Upper lobe of left lung (tissue), 6 donors: ENCODE measurements around the gene OGT. TPM values are rescaled to one million over a fixed set of nuclear protein-coding genes. Genes with fewer than 3 reads are reported as not detected.

Source experiments
- ATAC-seq, 2 donors: fragments of 200-7000 bp; cut with Tn5 transposase; one replicate each; pipeline ENCODE4 v1.9.1; 2022; ENCODE audit warnings: mild to moderate bottlenecking in 2 of 2, moderate library complexity in 2 of 2; ENCODE audit not compliant: low FRiP score in 2 of 2
- DNase-seq, 2 donors: peaks; one replicate each; pipeline ENCODE4 v3.0.0-alpha.2; 2019 to 2020
- H3K27ac ChIP-seq, 4 donors: fragments of 200-600 bp; sonication (generic); one replicate each; pipeline ENCODE4 v1.5.1; 2016 to 2019
- H3K27me3 ChIP-seq, 4 donors: fragments of 200-600 bp; sonication (generic); one replicate each; pipeline ENCODE4 v1.5.1; 2017 to 2019
- H3K36me3 ChIP-seq, 4 donors: fragments of 200-600 bp; sonication (generic); one replicate each; pipeline ENCODE4 v1.5.1; 2016 to 2019
- H3K4me1 ChIP-seq, 4 donors: fragments of 200-600 bp; sonication (generic); one replicate each; pipeline ENCODE4 v1.5.1; 2018 to 2019
- H3K4me3 ChIP-seq, 4 donors: fragments of 200-600 bp; sonication (generic); one replicate each; pipeline ENCODE4 v1.5.1; 2017 to 2019; ENCODE audit warnings: mild to moderate bottlenecking in 2 of 4, moderate library complexity in 1 of 4
- H3K9me3 ChIP-seq, 4 donors: fragments of 200-600 bp; sonication (generic); one replicate each; pipeline ENCODE4 v1.5.1; 2018 to 2019
- EP300 ChIP-seq, 4 donors: sonication (generic); formaldehyde crosslinking; IDR thresholded peaks; one replicate each; pipeline ENCODE4 v1.5.1; 2017; ENCODE audit warnings: antibody characterized with exemption in 4 of 4, control low read depth in 2 of 4
- POLR2A ChIP-seq, 4 donors: fragments of 450-650 bp; IDR thresholded peaks; one replicate each; pipeline ENCODE4 v1.5.1; 2016 to 2017; ENCODE audit warnings: antibody characterized with exemption in 4 of 4, mild to moderate bottlenecking in 2 of 4
- POLR2AphosphoS5 ChIP-seq, 2 donors: sonication (generic); formaldehyde crosslinking; IDR thresholded peaks; one replicate each; pipeline ENCODE4 v1.5.1; 2017; ENCODE audit warnings: antibody characterized with exemption in 2 of 2
- WGBS, 2 donors: methylation state at CpG; one replicate each; pipeline ENCODE4 v1.1.5; 2017 to 2018; 5-methylcytosine and 5-hydroxymethylcytosine counted together
- total RNA-seq, 6 donors: library from RNA; depleted of rRNA in 4 of 6; stranded (reverse); fragments of >200 nt in 4 of 6; gene quantifications; one replicate each; pipeline versions ENCODE4 v1.1.0 to v1.2.1, GENCODE V29; 2016 to 2021
- TF ChIP-seq, protein P1 (sequence below), 6 experiments: fragments of 450-650 bp in 4 of 6; fragments of 200-600 bp in 2 of 6; sonication (generic) in 2 of 6; IDR thresholded peaks; one replicate each; pipeline ENCODE4 v1.5.1; 2016 to 2019; ENCODE audit warnings: antibody characterized with exemption in 6 of 6
- donor health status: DM: no; HTN: no; CAD: no; lungs with moderate emphysema.
- donor health status: DM: no; HTN: yes; CAD: no; lungs with severe emphysema.

OGT gene
- total RNA-seq, 6 donors from 2014 or later: 88.3 to 315 (median 159) TPM

DNA sequence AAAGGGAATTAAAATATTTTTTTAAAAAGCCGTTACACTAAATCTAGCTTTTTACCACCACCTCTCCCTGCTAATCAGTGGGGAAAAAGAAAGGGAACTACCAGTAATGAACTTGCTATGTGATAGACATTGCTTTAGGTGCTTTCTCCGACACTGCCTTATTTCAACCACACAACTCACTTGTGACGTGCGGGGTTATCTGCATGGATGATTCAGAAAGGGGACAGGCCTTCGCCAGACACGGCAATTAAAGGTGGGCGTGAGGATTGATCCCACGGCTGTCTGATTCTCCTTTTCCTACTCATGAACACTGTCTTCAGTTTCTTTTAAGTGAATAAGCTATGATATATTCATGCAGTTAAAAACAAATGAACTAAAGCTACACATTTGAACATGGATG is 86.3 kb downstream of the OGT start:
- H3K36me3 ChIP-seq: peaks cover 0 to 2% (median 0%) of the 10 kb centered on the region in 4 donors
- no peaks in the 10 kb centered on the region for H3K9me3 ChIP-seq
- H3K4me1 ChIP-seq: peaks cover 7 to 25% (median 19%) of the 10 kb centered on the region in 4 donors
- no peak for ATAC-seq
- no peak overlapping the region for H3K4me3 ChIP-seq
- peaks cover 0 to 4% (median 0%) of the 10 kb centered on the region in 4 donors for H3K27me3 ChIP-seq
- 75 to 78% methylated on average over 8 of the region's 8 CpGs for WGBS, 2 donors
- no peak for DNase-seq
- no peak overlapping the region for H3K27ac ChIP-seq
- no peak for TF ChIP-seq POLR2A (IDR thresholded peaks at IDR 0.05)
- no peak for TF ChIP-seq EP300 (IDR thresholded peaks at IDR 0.05)
- TF ChIP-seq POLR2AphosphoS5 (IDR thresholded peaks at IDR 0.05): no peak
- TF ChIP-seq, protein P1, sequence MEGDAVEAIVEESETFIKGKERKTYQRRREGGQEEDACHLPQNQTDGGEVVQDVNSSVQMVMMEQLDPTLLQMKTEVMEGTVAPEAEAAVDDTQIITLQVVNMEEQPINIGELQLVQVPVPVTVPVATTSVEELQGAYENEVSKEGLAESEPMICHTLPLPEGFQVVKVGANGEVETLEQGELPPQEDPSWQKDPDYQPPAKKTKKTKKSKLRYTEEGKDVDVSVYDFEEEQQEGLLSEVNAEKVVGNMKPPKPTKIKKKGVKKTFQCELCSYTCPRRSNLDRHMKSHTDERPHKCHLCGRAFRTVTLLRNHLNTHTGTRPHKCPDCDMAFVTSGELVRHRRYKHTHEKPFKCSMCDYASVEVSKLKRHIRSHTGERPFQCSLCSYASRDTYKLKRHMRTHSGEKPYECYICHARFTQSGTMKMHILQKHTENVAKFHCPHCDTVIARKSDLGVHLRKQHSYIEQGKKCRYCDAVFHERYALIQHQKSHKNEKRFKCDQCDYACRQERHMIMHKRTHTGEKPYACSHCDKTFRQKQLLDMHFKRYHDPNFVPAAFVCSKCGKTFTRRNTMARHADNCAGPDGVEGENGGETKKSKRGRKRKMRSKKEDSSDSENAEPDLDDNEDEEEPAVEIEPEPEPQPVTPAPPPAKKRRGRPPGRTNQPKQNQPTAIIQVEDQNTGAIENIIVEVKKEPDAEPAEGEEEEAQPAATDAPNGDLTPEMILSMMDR (IDR thresholded peaks at IDR 0.05): no peak

DNA sequence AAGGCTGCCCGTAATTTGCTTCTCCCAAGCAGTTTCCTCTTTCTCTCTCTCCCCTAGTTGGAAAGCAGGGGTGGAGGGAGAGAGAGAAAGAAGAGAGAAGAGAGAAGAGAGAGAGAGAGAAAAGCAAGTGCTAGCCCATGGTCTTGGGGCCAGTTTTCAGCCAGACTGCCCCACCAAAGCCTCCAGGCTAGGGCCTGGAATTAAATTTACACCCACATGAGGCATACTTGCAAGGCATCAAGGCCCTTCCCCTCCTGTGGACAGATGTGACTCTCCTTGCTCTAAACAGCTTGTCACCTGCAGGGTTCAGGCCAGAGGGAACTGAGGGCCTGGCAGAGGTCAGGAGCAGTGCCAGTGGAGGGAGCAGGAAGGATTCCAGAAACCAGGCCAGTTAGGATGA is 87.1 kb downstream of the OGT start:
- DNase-seq (no peak), ATAC-seq (no peak)
- TF ChIP-seq POLR2AphosphoS5 (IDR thresholded peaks at IDR 0.05): no peak
- no peak for TF ChIP-seq EP300 (IDR thresholded peaks at IDR 0.05)
- TF ChIP-seq, protein P1 (IDR thresholded peaks at IDR 0.05): no peak
- no peak for TF ChIP-seq POLR2A (IDR thresholded peaks at IDR 0.05)
- no peak overlapping the region for H3K4me3 ChIP-seq
- H3K36me3 ChIP-seq: no peaks in the 10 kb centered on the region
- peaks cover 0 to 4% (median 0%) of the 10 kb centered on the region in 4 donors for H3K27me3 ChIP-seq
- WGBS, 2 donors: 50 to 67% methylated on average over 1 of the region's 1 CpG
- H3K9me3 ChIP-seq: no peaks in the 10 kb centered on the region
- peaks cover 7 to 27% (median 19%) of the 10 kb centered on the region in 4 donors for H3K4me1 ChIP-seq
- no peak overlapping the region for H3K27ac ChIP-seq

DNA sequence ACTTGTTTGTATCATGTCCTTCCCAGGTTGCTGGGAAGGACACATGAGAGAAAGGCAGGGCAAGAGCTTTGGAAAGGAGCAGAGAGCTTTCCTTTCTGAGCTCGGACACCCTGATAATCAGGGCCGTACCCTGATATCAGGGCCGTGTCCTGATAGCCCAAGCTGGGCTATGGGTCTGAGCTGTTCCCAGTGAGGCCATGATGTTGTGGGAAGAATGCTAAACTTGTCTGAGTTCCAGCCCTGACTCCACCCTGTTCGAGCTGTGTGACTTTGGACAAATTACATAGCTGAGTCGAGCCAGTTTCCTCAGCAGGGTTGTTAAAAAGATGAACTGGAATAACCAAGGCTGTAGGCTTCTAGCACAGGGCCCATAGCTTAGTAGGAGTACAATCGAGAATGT is 88.7 kb downstream of the OGT start:
- no peaks in the 10 kb centered on the region for H3K36me3 ChIP-seq
- H3K27me3 ChIP-seq: peaks cover 0 to 4% (median 0%) of the 10 kb centered on the region in 4 donors
- DNase-seq: no peak
- H3K9me3 ChIP-seq: no peaks in the 10 kb centered on the region
- ATAC-seq: peak in 1 of 2 donors; percentile 71
- H3K4me1 ChIP-seq: peaks cover 7 to 29% (median 20%) of the 10 kb centered on the region in 4 donors
- peak overlapping the region in 3 of 4 donors; percentile 75 to 86 (median 79) for H3K27ac ChIP-seq
- H3K4me3 ChIP-seq: no peak overlapping the region
- WGBS, 2 donors: 49 to 60% methylated on average over 1 to 6 of the region's 6 CpGs
- TF ChIP-seq, protein P1 (IDR thresholded peaks at IDR 0.05): no peak

DNA sequence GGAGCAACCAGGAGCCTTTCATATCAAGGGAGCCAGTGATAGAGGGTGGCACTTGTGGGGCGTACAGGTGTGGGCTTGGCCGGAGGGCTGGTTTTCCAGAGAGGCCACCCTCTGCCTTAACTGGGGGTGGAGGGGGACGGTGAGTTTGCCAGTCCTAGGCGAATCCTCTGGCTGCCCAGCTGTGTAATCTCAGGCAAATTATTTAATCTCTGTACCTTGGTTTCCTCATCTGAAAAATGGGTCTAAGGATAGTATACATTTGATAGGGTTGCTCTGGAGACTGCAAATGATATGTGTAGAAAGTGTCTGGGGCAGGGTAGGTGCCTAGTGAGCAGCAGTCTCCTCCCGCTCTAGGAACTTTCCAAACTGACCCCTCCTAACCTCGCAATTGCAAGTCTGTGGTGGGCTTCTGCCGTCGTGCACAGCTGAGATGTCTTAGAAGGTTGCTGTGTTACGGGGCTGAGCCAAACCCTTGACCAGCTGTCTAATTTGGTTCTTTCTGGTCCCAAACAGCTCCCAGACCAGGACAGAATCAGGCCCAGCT is 89.2 kb downstream of the OGT start:
- 83 to 84% methylated on average over 2 to 9 of the region's 9 CpGs for WGBS, 2 donors
- Histone ChIP-seq H3K4me1 (peaks cover 11 to 32% (median 20%) of the 10 kb centered on the region in 4 donors), H3K27ac (peak overlapping the region; percentile 75 to 86 (median 77)), H3K4me3 (no peak overlapping the region), H3K36me3 (no peaks in the 10 kb centered on the region), H3K27me3 (peaks cover 0 to 4% (median 0%) of the 10 kb centered on the region in 4 donors), H3K9me3 (no peaks in the 10 kb centered on the region)
- DNase-seq (no peak), ATAC-seq (no peak)
- TF ChIP-seq, protein P1 (IDR thresholded peaks at IDR 0.05): no peak
- TF ChIP-seq EP300 (IDR thresholded peaks at IDR 0.05): no peak
